Keratinocyte (primary cell): ENCODE results near the gene DNAJC12. TPM values are rescaled to one million over a fixed set of nuclear protein-coding genes. Genes with fewer than 3 reads are reported as not detected.

Experiments
- DNase-seq: peaks from one replicate; pipeline ENCODE4 v3.0.0-alpha.2; 2011; ENCODE audit warnings: low read depth, missing footprints, low spot score
- FAIRE-seq: peaks from 2 replicates; lab custom pipeline; 2011; peaks lifted over from hg19 to GRCh38; lab: Jason Lieb, UNC
- H2AFZ ChIP-seq: 2 replicates; pipeline ENCODE4 v1.6.0; 2012; ENCODE audit warnings: low read length, control low read depth, inconsistent platforms; ENCODE audit not compliant: control insufficient read depth
- H3K27ac ChIP-seq: 2 replicates; pipeline ENCODE4 v1.5.1; 2011; ENCODE audit warnings: low read length; ENCODE audit not compliant: control insufficient read depth, insufficient read depth
- H3K27me3 ChIP-seq: 3 replicates; pipeline ENCODE4 v1.6.0; 2011; ENCODE audit warnings: low read length; ENCODE audit not compliant: control insufficient read depth, insufficient read depth; ENCODE audit errors: extremely low read depth
- H3K36me3 ChIP-seq, 2 experiments: 2 replicates in 1 of 2; 3 replicates in 1 of 2; pipeline ENCODE4 v1.5.1; 2011; ENCODE audit warnings: low read length in 2 of 2, mild to moderate bottlenecking in 1 of 2; ENCODE audit not compliant: control insufficient read depth in 2 of 2, insufficient read depth in 2 of 2; ENCODE audit errors: extremely low read depth in 1 of 2
- H3K4me1 ChIP-seq: 3 replicates; pipeline ENCODE4 v1.5.1; 2011; ENCODE audit warnings: low read length; ENCODE audit not compliant: control insufficient read depth, insufficient read depth; ENCODE audit errors: extremely low read depth
- H3K4me2 ChIP-seq: 3 replicates; pipeline ENCODE4 v1.6.0; 2011; ENCODE audit warnings: low read depth, low read length; ENCODE audit not compliant: control insufficient read depth, insufficient read depth; ENCODE audit errors: extremely low read depth
- H3K4me3 ChIP-seq, 3 experiments: fragments of 200-600 bp in 1 of 3; sonication (generic) in 1 of 3; 2 replicates in 2 of 3; 3 replicates in 1 of 3; pipeline ENCODE4 v1.5.1; 2011 to 2016; ENCODE audit warnings: low read length in 3 of 3, mild to moderate bottlenecking in 3 of 3, control low read depth in 2 of 3, inconsistent platforms in 1 of 3, low read depth in 1 of 3, mixed read lengths in 1 of 3, mixed run types in 1 of 3, moderate library complexity in 1 of 3; ENCODE audit not compliant: control insufficient read depth in 2 of 3, insufficient read depth in 2 of 3; ENCODE audit errors: extremely low read depth in 1 of 3
- H3K79me2 ChIP-seq: 2 replicates; pipeline ENCODE4 v1.6.0; 2012; ENCODE audit warnings: low read length; ENCODE audit not compliant: control insufficient read depth, insufficient read depth
- H3K9ac ChIP-seq: 3 replicates; pipeline ENCODE4 v1.6.0; 2011; ENCODE audit warnings: low read length; ENCODE audit not compliant: control insufficient read depth, insufficient read depth; ENCODE audit errors: extremely low read depth
- H3K9me1 ChIP-seq: 3 replicates; pipeline ENCODE4 v1.6.0; 2011; ENCODE audit warnings: low read length; ENCODE audit not compliant: control insufficient read depth, insufficient read depth; ENCODE audit errors: extremely low read depth
- H3K9me3 ChIP-seq: 2 replicates; pipeline ENCODE4 v1.5.1; 2012; ENCODE audit warnings: low read depth, low read length; ENCODE audit not compliant: control insufficient read depth
- H4K20me1 ChIP-seq: 3 replicates; pipeline ENCODE4 v1.6.0; 2011; ENCODE audit warnings: low read length; ENCODE audit not compliant: control insufficient read depth, insufficient read depth; ENCODE audit errors: extremely low read depth
- EZH2 ChIP-seq: IDR thresholded peaks from one replicate; pipeline ENCODE4 v1.6.1; 2012; ENCODE audit warnings: inconsistent platforms, mild to moderate bottlenecking, low read length, moderate library complexity
- dilution Hi-C: fragments of 300-500 bp; cut with MboI; formaldehyde crosslinking; loops from one replicate; pipeline ENCODE4 v1.7.0; 2020; ENCODE audit warnings: low sequenced_read_pairs; ENCODE audit not compliant: extremely low pct_ligation_motif_present
- polyA plus RNA-seq, 5 experiments: library from polyadenylated mRNA; depleted of rRNA in 3 of 5; stranded (reverse) in 3 of 5; stranded (forward) in 1 of 5; unstranded in 1 of 5; fragments of >200 nt; gene quantifications; 1 replicate in 1 of 5; 2 replicates in 3 of 5; 3 replicates in 1 of 5; pipeline versions ENCODE4 v1.2.1 to v1.2.3, GENCODE V29; 2011 to 2012; ENCODE audit warnings: missing spikeins in 2 of 5, low read depth in 1 of 5, low replicate concordance in 1 of 5
- TF ChIP-seq, protein P1 (sequence below), 3 experiments: IDR thresholded peaks in 1 of 3; conservative IDR thresholded peaks in 1 of 3; optimal IDR thresholded peaks in 1 of 3; 2 replicates in 2 of 3; 3 replicates in 1 of 3; pipeline versions ENCODE3 to v1.5.1; 2011; ENCODE audit warnings: low read length in 3 of 3, mild to moderate bottlenecking in 3 of 3, moderate library complexity in 2 of 3, control low read depth in 1 of 3, inconsistent platforms in 1 of 3; ENCODE audit not compliant: insufficient read depth in 2 of 3; ENCODE audit errors: extremely low read depth in 1 of 3

DNAJC12 gene
- polyA plus RNA-seq, 1 donor (not counting 4 experiments of a cell fraction or from before 2014, with no cell fraction given), result 0.31 TPM

DNA sequence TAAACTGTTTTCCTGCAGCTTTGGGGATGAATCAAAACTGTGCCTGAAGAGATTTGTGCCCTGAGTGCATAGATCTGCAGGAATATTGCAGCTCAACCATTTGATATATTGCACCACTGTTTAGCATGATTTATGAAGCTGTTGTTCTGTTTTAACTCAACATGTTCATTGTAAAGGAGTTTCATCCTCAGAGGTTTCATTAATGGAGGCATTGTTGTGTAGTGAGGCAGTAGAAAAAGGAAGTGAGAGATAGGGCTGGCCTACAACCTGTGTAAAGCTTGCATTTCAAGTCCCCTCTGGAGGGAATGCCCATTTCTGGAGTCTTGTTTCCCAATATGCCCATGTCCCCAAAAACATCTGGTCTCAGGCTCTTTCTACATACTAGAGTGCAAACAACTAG, 67.5 kb downstream of the DNAJC12 start:
- Histone ChIP-seq H3K9me3 (no peaks in the 10 kb centered on the region), H3K4me1 (no peaks in the 10 kb centered on the region), H3K79me2 (no peaks in the 10 kb centered on the region), H3K4me3 (no peak overlapping the region), H3K27me3 (no peaks in the 10 kb centered on the region), H3K36me3 (no peaks in the 10 kb centered on the region), H3K9ac (no peak overlapping the region), H3K9me1 (no peaks in the 10 kb centered on the region), H4K20me1 (no peaks in the 10 kb centered on the region), H3K27ac (no peak overlapping the region), H3K4me2 (no peak overlapping the region), H2AFZ (no peak overlapping the region)
- no peak for DNase-seq
- TF ChIP-seq, protein P1, sequence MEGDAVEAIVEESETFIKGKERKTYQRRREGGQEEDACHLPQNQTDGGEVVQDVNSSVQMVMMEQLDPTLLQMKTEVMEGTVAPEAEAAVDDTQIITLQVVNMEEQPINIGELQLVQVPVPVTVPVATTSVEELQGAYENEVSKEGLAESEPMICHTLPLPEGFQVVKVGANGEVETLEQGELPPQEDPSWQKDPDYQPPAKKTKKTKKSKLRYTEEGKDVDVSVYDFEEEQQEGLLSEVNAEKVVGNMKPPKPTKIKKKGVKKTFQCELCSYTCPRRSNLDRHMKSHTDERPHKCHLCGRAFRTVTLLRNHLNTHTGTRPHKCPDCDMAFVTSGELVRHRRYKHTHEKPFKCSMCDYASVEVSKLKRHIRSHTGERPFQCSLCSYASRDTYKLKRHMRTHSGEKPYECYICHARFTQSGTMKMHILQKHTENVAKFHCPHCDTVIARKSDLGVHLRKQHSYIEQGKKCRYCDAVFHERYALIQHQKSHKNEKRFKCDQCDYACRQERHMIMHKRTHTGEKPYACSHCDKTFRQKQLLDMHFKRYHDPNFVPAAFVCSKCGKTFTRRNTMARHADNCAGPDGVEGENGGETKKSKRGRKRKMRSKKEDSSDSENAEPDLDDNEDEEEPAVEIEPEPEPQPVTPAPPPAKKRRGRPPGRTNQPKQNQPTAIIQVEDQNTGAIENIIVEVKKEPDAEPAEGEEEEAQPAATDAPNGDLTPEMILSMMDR (optimal IDR thresholded peaks at IDR 0.05 in 1 of 3, IDR thresholded peaks at IDR 0.05 in 1 of 3, conservative IDR thresholded peaks at IDR 0.05 in 1 of 3; ENCODE audit: extremely low read depth in 1 of 3, insufficient read depth in 2 of 3, low read length in 3 of 3), result no peak
- TF ChIP-seq EZH2, result no peak
- no peak for FAIRE-seq
- dilution Hi-C loops, result no loop called here

DNA sequence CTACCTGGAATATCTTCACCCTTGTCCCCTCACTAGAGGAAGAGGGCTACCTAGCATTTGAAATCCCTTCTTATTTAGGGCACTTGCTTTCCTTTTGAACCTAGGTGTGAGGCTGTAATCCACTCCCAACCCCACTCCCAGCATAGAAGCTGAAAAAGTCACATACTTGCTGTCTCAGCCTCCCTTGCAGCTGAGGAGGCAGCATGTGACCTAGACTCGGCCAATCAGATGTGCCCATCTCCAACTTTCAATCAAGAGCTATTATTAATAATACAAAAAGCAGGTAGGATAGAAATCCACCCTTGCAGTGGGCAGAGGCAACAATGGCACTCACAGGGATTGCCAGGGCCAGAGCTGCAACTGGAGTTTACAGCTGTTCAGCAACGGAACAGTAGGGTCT, 70.7 kb downstream of the DNAJC12 start:
- Histone ChIP-seq H2AFZ (no peak overlapping the region), H3K4me1 (peaks cover 5% of the 10 kb centered on the region), H3K4me3 (no peak overlapping the region), H4K20me1 (no peaks in the 10 kb centered on the region), H3K27me3 (no peaks in the 10 kb centered on the region), H3K36me3 (no peaks in the 10 kb centered on the region), H3K9me3 (no peaks in the 10 kb centered on the region), H3K79me2 (no peaks in the 10 kb centered on the region), H3K9me1 (no peaks in the 10 kb centered on the region), H3K27ac (no peak overlapping the region), H3K9ac (no peak overlapping the region), H3K4me2 (no peak overlapping the region)
- no peak for DNase-seq
- dilution Hi-C loops, result no loop called here
- no peak for FAIRE-seq
- no peak for TF ChIP-seq EZH2
- TF ChIP-seq, protein P1 (optimal IDR thresholded peaks at IDR 0.05 in 1 of 3, IDR thresholded peaks at IDR 0.05 in 1 of 3, conservative IDR thresholded peaks at IDR 0.05 in 1 of 3; ENCODE audit: extremely low read depth in 1 of 3, insufficient read depth in 2 of 3, low read length in 3 of 3), result no peak
